ENCODE results near the gene DESI1.
A peak's percentile ranks its signal among the peaks of the same experiment; 100 is the strongest.
"Not testable (repeated sequence)": the region's sequence is repeated elsewhere in the genome, so short reads cannot be mapped to it uniquely, and the experiment has no call there.

Gene DESI1

DNA sequence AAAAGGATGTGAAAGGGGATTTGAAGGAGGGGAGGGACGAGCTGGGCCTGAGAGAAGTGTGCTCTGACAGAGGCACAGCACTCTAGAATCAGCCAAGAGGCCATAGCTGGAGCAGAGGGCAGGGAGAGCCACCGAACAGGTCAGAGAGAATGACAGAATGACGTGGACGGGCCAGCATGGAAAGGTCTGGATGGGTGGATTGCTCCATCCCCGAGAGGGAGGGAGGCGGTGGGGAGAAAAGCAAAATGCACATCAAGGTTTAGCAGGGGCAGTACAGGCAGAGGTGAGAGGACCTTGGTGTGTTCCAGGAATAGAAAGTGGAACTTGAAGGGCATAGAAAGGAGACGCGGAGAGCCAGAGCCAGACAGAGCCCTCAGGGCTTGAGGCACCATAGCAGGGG, 38.1 kb downstream of the DESI1 start:
- no peak for DNase-seq

DNA sequence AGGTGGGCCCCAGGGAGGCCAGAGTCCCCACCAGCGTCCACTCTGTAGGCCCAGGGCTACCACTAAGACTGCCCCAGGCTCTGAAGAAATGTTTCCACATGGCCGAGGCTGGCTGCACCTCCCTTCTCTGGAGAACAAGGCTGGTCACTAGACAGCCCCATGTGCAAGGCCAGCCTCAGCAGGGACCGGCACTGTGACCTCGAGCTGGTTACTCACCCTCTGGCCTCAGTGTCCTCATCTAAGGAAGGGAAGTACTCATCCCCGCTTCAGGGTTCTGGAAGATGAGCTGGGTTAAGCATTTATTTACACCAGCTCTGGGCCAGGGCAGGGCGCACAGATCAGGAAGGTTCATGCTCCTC, 40.9 kb downstream of the DESI1 start:
- no peak for DNase-seq

DNA sequence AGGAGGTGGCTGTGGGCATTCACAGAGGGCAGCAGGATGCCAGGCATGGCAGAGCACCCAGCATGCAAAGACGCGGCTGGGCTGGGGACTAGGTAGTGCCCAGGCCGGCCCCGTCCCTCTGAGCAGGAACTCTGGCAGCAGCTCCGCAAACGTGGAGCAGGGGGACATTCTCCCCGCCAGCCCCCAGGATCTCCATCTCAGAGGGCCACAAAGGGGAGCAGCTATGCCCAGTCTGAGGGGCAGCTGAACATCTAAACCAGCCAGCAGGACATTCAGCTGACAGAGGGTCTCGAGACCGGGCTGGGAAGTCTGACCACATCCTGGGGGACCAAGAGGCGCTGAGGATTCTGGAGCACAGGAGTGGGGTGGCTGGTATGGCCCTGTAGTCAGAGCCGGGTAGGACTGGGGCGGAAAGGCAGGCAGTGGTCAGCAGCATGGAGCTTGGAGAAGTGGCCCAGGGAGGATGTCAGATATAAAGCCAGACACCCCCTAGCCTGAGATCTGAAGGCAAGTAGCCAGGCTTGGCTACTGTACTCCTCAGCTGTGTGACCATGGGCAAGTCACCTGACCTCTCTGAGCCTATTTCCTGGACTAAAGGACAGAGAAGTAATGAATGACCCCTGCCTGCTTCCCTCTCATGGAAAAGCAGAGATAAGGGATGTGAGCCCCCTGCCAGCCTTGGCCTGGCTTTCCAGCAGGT, 41.4 kb downstream of the DESI1 start:
- no peak for DNase-seq

DNA sequence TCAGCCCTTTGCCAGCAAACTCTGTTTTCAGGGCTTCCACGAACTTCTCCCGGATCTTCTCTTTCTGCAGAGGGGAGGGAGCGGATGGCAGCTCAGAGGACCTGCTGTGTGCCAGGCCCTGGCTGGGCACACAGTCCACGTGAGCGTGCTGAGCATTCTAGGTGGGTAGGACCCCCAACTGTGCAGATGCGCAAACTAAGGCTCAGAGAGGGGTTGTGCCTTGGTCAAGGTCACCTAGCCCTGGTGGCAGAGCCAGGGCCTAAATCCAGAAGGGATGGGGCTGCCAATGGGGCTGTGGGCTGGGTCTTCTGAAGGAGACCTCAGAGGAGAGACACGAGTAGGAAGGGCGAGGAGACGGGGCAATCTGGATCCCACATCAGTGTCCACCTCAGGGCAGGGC, 42.0 kb downstream of the DESI1 start:
- no peak for DNase-seq

DNA sequence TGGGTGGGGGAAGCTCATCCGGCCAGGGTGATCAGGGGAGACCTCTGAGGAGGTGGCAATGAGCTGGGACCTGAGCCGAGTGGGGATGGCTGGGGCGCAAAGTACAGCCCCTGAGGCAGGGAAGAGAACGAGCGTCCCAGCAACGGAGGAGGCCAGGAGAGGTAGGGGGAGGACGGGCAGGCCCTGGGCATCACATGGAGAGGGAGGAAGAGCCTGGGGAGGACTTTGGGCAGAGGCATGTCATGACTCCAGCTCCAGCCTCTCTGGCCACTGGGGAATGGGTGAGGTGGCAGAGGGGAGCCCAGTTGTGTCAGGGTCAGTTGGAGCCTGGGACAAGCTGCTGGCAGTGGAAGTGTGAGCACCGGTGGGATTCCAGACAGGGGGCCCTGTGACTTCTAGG, 42.7 kb downstream of the DESI1 start:
- no peak for DNase-seq

DNA sequence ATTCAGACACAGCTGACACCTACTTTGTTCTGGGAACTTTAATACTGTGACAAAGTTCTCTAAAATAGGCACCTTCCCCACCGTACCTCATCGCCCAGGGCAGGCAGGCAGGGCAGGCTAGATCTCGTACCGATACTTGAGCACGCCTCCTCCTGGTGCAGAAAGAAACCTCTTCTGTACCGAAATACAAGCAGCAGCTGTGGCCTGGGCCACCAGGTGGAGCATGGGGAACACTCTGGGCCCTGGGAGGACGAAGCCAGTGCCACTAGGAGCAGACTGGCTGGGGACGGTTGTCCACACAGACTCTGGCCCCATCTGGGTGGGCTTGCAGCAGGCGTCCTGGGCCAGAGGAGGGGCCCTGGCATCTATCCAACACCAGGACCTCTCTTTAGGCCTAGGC, 44.0 kb downstream of the DESI1 start:
- DNase-seq: peak; percentile 90

DNA sequence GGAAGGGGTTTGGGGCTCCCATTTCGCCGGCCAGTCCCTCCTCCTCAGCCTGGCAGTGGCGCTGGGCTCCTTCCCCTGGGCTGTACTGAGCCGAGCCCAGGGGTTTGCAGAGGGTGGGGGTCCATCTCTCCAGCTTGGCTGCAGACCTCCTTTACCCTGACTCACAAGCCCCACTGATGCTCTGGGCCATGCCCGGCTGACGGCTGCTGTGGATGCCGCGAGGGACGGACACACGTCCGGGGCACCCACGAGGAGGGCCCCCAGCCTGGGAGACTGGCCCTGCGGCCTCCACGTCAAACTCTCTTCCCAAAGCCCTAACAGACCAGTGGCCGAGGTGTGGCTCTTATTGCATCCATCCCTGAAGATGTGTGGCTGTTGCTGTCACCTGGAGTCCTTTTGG, 45.3 kb downstream of the DESI1 start:
- no peak for DNase-seq

DNA sequence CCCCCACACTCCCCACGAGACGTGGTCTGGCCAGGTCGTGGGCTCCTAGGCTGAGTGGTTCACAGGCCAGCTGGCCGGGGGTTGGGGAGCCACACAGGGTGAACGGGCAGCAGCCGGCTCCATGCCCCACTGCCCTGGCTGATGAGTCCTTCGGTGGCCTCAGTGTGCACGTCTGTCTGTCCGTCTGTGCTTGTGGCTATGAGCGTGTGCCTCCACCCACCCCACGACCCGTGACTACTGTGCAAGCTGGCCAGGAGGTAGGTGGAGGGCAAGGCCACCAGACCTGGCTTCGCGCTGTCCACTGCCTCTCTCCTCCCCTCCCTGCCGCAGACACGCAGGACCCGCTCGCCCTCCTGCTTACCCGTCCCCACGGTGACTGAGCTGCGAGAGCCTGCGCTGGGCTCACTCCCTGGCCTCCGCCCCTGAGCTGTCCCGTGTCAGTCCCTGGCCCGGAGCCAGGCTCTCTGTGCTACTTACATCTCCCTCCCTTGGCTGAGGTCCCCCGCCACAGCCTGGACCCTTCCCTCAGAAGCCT, 45.9 kb downstream of the DESI1 start:
- DNase-seq: peak; percentile 46

DNA sequence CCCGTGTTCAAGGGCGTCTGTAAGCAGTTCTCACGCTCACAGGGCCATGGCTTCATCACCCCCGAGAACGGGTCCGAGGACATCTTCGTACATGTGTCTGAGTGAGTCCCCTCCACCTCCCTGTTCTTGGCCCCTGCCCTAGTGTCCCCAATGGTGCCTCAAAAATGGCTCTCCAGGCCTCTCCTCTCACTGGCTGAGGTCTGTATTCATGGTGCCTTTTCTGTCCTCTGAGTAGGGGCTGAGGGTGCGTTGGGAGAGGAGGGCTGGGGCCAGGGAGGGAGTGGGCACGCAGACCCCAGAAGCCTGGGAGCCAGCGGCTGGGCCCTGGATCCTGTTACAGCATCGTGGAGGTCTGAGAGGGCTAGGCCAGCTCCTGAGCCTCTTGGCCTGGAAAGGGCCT, 47.2 kb downstream of the DESI1 start:
- DNase-seq: no peak

DNA sequence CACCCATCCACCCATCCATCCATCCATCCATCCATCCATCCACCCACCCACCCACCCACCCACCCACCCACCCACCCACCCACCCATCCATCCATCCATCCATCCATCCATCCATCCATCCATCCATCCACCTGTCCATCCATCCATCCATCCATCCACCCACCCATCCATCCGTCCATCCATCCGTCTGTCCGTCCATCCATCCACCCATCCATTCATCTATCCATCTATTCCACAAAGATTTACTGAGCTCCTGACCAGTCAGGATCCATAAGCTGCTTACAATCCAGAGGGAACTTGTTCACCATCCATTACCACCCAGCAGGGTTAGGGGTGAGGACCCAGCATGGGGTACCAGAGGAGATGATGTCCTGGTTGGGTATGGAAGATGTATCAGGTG, 48.5 kb downstream of the DESI1 start:
- DNase-seq: not testable (repeated sequence)

DNA sequence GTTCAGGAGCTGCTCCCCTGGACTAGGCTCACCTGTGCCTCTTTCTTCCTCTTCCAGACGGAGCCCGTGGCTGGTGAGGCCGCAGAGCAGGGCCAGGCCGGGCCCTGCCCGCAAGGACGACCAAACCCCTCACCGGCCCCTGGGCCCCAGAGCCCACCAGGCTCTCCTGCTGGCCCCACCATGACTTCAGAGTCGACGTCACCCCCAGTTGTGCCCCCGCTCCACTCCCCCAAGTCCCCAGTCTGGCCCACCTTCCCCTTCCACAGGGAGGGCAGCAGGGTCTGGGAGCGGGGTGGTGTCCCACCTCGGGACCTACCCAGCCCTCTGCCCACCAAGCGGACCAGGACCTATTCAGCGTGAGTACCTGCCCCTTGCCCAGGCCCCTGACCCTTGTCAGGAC, 49.1 kb downstream of the DESI1 start:
- no peak for DNase-seq

DNA sequence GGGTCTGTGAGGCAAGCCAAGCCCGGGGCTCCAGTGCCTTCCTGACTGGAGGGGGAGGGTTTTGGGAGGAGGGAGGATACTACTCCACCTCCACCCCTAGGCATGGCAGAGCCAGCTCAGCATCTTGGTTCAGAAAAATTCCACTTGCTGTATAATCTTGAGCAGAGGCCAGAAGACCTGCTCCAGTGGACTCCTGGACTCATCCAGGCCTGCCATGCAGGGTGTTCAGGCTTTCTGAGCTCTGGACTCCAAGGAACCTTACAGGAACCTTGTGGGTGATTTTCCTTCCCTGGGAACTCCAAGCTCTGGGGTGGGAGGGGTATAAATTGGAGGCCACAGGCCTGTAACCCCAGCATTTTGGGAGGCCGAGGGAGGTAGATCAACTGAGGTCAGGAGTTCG, 50.6 kb downstream of the DESI1 start:
- no peak for DNase-seq

DNA sequence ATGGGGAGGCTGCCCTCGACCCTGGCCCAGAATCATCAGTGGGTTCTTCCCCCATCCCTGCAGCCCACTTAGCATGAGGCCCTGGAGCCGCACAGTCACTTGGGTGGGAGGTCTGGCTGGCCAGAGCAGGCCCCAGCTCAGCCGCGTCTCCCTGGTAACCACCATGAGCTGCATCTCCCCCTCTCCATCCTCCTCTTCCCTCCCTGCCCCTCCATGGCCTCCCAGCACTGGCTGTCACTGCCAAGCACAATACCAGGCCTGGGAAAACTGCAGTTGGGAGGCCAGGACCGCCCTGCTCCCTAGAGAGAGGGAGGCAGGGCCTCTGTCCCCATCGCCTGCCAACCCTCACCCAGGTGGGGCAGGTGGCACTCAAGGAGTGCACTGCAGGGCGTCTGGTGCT, 52.0 kb downstream of the DESI1 start:
- no peak for DNase-seq

DNA sequence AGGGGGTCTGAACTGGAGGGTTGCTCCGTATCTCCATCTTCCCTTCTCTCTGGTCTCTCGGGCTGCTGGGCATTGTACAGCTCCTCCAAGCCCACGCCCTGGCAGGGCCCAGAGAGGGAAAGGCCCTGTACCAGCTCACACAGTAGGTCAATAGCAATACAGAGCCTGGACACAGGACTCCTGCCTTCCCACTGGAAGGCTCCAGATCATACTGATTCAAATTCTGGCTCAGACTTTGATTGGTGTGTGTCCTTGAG, 53.4 kb downstream of the DESI1 start:
- DNase-seq: no peak

DNA sequence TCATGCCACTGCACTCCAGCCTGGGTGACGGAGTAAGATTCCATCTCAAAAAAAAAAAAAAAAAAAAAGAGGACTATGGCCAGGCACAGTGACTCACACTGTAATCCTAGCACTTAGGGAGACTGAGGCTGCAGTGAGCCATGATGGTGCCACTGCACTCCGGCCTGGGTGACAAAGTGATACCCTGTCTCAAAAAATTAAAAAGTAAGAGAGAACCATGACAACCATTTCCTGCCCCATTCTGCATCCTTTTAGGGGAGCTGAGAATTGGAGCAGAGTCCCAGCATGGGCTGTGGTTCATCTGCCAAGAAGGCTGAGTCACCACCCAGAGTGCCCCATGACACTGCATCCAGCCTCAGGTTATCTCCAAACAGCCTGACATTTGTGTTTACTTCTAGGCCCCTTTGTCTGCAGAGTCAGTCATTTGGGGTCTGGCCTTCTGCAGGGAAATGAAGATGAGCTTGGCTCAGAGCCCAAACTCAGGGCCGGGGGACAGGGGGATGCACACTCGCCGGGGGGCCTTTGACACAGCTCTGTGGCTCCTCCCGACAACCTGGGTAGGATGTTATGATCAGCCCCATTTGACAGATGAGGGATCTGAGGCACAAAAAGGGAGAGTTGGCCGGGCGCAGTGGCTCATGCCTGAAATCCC, 55.3 kb downstream of the DESI1 start:
- DNase-seq: peak; percentile 92

DNA sequence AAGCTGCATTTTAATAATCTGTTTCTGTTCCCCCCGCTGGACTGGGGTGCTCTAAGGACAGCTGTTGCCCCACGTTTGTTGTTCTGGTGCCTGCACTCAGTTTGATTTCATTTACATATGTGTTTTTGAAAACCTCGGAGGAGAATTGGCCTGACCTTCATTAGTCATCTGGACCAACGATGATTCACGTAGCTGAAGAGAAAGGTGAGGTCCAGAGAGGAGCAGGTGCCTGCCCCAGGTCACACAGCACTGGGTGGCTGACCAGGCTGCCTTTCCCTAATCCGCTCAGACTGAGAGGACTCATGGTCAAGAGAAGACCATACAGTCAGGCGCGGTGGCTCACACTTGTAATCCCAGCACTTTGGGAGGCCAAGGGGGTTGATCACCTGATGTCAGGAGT, 56.3 kb downstream of the DESI1 start:
- no peak for DNase-seq

DNA sequence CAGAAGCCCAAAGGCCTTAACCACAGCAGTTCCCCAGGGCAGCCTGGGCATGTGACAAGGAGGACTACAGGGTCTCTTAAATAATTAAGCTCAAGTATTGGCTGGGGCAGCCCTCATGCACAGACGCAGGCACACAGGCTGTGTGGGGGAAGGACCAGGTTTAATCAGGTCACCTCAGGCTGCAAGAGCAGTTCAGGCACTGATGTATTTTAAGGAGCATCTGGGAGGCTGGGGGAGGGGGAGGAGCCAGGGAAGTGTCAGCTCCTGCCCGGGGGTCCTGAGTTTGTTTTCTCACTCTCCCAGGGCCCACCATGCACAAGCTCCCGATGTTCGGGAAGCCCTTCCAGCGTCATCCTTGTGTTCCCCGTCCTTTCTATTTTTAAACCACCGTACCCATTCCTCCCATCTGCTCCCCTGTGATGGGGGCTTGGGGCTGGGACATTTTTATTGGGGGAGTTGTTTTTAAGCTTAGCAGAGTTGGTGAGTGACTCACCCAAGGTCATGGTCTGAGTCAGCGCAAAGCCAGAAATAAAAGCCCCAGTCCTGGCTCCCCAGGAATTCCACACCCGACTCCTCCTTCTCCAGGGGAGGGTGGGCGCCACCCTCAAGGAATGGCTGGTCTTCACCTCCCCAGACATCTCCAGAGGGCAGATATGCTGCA, 57.7 kb downstream of the DESI1 start:
- DNase-seq: no peak

DNA sequence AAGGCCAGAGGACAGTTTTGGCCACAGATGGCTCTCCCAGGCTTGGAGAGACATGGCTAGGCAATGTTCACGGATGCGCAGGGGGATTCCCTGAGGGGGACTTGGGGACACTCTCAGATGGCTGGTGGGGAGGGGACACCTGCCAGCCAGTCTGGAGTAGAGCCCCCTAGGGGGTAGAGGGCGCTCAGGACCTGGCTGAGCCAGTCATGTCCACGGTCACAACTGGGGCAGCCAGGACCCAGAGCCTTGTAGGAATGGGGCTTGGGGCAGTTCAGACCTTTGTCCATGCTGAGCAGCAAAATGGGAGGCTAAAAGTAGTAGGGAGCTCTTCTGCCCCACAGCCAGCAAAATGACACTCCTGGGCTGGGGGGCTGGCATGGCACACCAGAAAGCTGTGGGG, 58.4 kb downstream of the DESI1 start:
- no peak for DNase-seq

DNA sequence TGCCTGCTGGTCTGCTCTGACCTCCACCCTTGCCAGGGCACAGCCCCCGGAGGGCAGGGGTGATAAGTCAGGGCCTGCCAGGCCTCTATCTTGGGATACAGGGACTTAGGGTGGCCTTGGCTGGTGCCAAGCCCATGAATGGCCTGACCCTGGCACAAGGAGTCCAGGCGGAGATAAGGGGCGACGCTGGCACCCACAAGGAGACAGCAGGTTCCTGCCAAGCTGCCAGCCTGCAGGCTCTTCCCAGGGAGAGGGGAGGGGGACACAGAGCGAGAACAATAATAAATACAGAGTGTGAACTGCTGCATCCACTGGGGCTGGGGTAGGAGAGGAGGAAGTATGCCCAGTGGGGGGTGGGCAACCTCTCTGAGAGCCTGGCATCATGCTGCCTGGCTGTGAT, 59.1 kb downstream of the DESI1 start:
- no peak for DNase-seq

DNA sequence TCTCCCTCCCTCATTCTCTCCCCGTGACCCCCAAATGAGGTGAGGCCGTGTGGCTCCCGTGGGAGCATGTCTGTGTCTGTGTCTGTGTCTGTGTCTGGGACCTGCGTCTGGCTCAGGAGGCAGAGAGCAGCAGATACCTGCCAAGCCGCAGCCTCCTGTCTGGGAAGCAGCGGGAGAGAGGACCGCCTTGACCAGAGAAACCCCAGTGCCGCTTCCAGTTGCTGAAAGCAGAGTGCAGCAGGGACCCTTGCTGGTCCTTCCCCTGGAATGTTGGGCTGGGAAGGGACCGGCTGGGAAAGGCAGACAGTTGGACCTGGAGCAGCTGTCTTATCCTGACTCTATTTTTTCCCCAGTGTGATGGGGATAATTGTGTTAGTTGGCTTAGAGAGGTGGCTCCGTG, 59.5 kb downstream of the DESI1 start:
- no peak for DNase-seq

DNA sequence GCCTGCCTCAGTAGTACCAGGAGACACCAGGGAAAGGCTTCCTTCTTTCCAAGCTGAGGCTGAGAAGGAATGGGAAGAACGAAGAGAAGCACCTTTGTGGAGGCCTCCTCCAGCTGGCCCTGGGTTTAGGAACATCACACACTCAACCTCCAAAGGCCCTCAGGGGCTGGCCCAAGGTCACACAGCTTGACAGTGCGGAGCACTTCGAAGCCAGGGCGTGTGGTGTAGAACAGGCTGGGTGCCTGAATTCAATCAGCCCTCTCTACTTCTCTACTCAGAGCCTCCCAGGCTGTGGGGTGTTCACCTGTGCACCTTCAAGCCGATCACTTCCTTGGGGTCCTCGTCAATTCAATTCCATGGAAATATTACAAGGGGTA, 60.8 kb downstream of the DESI1 start:
- no peak for DNase-seq

DNA sequence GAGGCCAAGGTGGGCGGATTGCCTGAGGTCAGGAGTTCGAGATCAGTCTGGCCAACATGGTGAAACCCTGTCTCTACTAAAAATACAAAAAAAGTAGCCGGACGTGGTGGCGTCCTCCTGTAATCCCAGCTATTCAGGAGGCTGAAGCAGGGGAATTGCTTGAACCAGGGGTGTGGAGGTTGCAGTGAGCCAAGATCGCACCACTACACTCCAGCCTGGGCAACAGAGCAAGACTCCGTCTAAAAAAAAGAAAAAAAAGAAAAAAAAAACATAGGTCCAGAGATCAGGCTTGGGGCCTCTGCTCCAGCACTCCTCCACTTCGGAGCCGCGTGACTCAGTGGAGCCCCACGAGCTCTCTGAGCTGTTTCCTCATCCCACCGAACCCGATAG, 62.6 kb downstream of the DESI1 start:
- DNase-seq: not testable (repeated sequence)

DNA sequence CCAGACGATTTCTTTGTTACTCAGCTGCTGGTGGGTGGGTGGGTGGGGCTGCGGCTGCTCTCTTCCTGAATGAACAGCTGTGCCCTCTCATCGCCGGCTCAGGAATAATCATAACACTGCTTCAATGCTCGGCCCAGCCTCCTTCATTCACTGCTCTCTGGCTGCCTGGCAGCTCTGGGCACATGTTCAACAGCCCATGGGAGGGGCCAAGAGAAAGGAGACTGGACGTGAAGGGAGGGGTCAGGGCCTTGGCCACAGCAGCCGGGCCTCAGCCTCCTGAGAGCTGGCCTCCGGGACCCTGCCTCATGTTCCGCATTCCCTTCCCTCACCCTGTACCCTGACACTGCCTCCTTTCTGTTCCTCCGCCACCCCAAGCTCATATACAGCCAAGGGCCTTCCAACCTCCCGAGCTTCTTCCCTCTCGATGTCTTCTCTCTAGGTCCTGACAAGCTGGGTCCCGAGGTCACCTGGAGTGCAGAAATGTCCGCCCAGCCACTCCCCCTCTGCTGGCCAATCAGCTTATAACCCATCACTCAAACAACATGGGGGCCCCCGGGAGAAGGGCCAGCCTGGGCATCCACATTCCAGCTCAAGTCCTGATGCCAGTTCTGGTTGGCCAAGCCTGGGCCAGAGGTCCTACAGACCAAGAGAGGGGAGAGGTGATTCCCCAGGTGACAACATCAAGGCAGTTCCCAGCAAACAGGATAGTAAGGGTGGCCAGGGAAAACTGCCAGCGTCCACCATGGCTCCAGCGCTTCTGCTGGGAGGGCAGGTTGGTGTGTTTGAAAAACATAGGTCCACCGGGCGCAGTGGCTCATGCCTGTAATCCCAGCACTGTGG, 63.2 kb downstream of the DESI1 start:
- no peak for DNase-seq

DNA sequence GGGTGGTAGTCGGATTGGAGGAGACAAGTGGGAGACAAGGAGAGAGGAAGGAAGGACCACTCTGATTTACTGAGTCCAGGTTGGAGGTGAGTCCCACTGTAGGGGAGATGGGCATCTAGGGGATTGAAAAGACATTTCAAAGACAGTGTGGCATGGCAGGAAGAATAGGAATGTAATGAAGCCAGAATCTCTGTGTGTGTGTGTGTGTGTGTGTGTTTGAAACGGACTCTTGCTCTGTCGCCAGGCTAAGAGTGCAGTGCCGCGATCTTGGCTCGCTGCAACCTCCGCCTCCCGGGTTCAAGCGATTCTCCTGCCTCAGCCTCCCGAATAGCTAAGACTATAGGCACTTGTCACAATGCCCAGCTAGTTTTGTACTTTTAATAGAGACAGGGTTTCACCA, 64.3 kb downstream of the DESI1 start:
- DNase-seq: no peak

Data from hematopoietic multipotent progenitor cell treated with erythropoietin and hydrocortisone succinate and interleukin-3 and kit ligand, for 6 days (in vitro differentiated cells).